HG02610 (cell line): ENCODE measurements around the gene KLHL36.
"Not testable (repeated sequence)": the region's sequence is repeated elsewhere in the genome, so short reads cannot be mapped to it uniquely, and the experiment has no call there.

Experiments used
- ATAC-seq: cut with Tn5 transposase; IDR thresholded peaks from one replicate; pipeline ENCODE4 v1.9.1; 2021; ENCODE audit warnings: mild to moderate bottlenecking, moderate library complexity; ENCODE audit not compliant: unreplicated experiment

KLHL36 gene

GRCh38 chr16:84690088-84690819 lies 41.9 kb downstream of the KLHL36 start:
- ATAC-seq: no peak

DNA sequence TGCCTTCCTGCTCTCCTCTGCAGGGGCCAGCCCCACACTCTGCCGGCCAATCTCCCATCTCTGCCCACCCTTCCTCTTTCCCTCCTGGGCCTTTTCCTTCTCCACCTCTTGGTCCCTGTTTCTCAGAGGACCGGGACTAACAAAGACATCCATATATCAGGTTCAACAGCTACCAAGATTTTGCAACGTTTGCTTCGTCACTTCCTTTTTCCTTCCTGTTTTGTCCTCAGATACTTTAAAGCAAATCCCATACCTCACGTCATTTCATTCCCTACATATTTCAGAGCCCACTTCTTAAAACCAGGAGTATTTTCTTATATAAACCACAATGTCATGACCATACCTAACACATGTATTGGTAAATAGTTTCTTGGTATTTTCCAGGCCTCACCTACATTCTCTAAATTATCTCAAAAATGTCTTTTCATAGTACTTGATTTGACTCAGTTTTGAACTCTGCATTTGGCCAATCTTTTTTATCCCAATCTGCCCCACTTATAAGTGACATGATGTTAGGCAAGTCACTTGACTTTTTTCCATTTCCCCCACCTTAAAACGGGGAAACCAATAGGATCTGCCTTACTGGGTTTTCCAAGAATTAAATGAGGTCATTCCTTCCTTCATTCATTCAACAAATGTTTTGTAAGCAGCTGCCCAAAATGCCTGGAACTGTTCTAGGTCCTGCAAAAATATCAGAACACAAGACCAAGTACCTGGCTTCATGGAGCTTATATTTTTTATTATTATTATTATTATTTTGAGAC lies 44.3 kb downstream of the KLHL36 start:
- ATAC-seq: no peak

DNA sequence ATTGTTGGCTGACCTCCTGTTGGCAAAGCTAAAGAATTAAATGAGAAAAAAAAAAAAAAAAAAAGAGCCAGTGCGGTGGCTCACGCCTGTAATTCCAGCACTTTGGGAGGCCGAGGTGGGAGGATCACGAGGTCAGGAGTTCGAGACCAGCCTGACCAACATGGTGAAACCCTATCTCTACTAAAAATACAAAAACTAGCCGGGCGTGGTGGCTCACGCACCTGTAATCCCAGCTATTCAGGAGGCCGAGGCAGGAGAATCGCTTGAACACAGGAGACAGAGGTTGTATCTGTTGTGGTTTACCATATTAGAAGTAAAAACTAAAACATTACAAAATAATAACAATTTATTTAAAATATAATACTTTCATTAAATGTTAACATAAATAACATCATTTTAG lies 45.6 kb downstream of the KLHL36 start:
- not testable (repeated sequence) for ATAC-seq

GRCh38 chr16:84694980-84695379 lies 46.7 kb downstream of the KLHL36 start:
- ATAC-seq: no peak

GRCh38 chr16:84699147-84699711 lies 50.9 kb downstream of the KLHL36 start:
- ATAC-seq: no peak

DNA sequence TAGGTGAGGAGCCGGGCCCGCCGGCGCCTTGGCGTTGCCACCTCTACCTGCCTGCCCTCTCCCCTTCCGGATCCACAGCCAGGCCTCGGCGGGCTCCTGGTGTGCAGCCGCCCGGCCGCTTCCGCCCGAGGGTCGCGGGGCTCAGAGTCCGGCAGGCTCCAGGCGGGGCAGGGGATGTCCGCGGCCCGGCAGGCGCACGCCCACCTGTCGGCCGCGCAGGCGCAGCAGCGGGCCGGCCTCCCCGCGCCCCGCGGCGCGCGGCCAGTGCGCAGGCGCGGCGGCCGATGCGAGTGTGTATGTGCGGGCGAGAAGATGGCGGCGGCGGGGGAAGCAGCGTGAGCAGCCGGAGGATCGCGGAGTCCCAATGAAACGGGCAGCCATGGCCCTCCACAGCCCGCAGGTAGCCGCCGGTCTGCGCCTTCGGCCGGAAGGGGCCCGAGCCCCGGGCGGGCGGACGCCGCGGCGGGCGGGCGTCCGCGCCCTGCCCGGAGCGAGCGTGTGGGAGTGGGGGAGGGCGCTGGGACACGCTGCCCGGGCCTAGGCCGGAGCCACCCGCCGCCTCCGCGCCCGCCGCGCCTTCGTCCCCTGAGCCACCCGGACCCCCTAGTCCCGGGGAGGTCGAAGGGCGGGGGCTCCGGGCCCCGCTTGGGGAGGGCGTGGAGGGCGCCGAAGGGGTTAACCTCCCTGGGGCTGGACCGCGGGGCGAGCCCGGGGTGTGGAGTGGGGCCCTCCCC lies 51.6 kb downstream of the KLHL36 start, which contains the start of gene USP10:
TSS of gene USP10 (plus strand) at position 289 of the 734 bp plus-strand sequence. CDS start at position 380, 91 bp downstream.
- ATAC-seq: peak; percentile 74

DNA sequence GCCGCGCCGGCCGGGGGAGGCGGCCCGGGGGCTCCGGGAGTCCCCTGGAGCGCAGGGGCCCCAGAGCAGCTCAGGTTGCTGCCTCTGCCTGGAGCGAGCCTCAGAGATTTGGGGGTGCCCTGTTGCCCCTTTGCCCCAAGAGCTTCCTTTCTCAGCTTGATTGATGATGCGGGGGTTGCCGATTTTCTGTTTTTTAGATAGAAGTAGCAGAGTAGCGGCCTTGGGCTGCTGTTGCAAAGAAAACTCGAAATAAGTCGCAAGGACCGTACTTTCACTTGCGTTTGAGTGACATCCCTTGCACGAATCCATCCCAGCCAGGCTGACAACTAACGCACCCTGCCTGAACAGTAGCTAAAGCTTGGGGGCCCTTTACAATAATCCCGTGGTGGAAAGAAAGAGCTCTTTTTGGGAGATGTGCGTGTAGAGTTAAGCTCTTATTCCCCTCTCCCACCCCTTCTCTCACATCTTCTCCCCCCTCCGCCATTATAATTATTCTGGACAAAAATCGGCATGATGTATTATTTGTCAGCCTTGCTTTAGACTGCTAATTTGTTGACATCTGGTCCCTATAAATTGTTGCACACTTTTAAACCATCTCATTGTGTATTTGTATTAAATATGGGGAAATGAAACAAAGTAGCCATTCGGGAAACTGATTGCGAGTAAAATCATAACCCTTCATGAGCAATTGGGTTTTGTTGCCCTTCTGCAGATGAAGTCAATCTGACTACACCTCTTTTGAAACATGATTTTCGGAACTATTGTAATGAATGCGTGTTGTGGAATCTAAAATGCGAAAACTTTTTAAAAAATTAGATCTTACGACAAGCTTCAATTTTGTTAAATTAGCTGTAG lies 52.4 kb downstream of the KLHL36 start:
- ATAC-seq: peak; percentile 13

GRCh38 chr16:84703681-84704080 lies 55.4 kb downstream of the KLHL36 start:
- no peak for ATAC-seq

GRCh38 chr16:84704253-84704652 lies 55.9 kb downstream of the KLHL36 start:
- no peak for ATAC-seq

GRCh38 chr16:84706856-84707255 lies 58.5 kb downstream of the KLHL36 start:
- no peak for ATAC-seq

DNA sequence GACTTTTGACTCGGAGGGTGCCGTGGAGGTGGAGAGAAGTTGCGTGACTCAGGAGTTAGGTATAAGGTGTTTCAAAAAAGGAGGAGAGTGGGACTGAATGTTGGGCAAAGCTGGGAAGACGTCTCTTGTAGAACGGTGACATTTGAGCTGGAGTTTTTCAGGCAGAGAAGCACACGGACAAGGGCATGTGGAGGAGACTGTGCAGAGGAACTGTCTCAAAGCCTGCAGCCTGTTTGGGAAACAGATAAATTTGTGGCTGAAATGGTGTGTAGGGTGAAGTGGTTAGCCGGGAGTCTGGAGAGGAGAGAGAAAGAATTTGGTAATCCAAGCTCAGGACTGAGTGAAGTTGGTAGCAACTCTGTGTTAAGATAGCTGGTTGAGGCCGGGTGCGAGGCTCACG lies 61.3 kb downstream of the KLHL36 start:
- ATAC-seq: no peak

GRCh38 chr16:84710686-84711085 lies 62.4 kb downstream of the KLHL36 start:
- no peak for ATAC-seq
